HepG2 (cell line): ENCODE data around the gene STIM1. TPM values are rescaled to one million over a fixed set of nuclear protein-coding genes. Genes with fewer than 3 reads are reported as not detected.

Experiments
- ATRX ChIP-seq: sonication (generic); formaldehyde crosslinking; IDR thresholded peaks from 2 replicates; pipeline ENCODE4 v1.4.0; 2020; ENCODE audit warnings: missing genetic modification reagents, borderline replicate concordance
- FOXO1 ChIP-seq: sonication (generic); formaldehyde crosslinking; IDR thresholded peaks from 2 replicates; pipeline ENCODE4 v1.4.0; 2020; ENCODE audit warnings: missing genetic modification reagents
- FOXP4 ChIP-seq: sonication (generic); formaldehyde crosslinking; IDR thresholded peaks from 2 replicates; pipeline ENCODE4 v1.4.0; 2020; ENCODE audit warnings: missing genetic modification reagents
- GRHL1 ChIP-seq: sonication (generic); formaldehyde crosslinking; conservative IDR thresholded peaks from 2 replicates; pipeline ENCODE4 v1.8.0; 2022; ENCODE audit warnings: missing genetic modification reagents
- KDM2A ChIP-seq: sonication (generic); formaldehyde crosslinking; IDR thresholded peaks from 2 replicates; pipeline ENCODE4 v1.4.0; 2020; ENCODE audit warnings: low read depth, missing genetic modification reagents, borderline replicate concordance
- SIN3B ChIP-seq: fragments of 150-350 bp; IDR thresholded peaks from 2 replicates; pipeline ENCODE4 v1.6.1; 2014; ENCODE audit warnings: low read length
- SUZ12 ChIP-seq: fragments of 150-350 bp; IDR thresholded peaks from 2 replicates; pipeline ENCODE4 v1.6.1; 2014; ENCODE audit warnings: low read depth, low read length
- TCF12 ChIP-seq, 2 experiments: fragments of 450-650 bp in 1 of 2; sonication (generic) in 1 of 2; formaldehyde crosslinking in 1 of 2; IDR thresholded peaks; 2 replicates each; pipeline versions ENCODE4 v1.6.1 to v1.8.0; 2017 to 2022; ENCODE audit warnings: antibody characterized with exemption in 1 of 2, mild to moderate bottlenecking in 1 of 2, missing genetic modification reagents in 1 of 2, moderate library complexity in 1 of 2
- TP53 ChIP-seq: sonication (generic); formaldehyde crosslinking; conservative IDR thresholded peaks from 2 replicates; pipeline ENCODE4 v1.4.0; 2020; ENCODE audit warnings: missing genetic modification reagents
- TSC22D2 ChIP-seq: sonication (generic); formaldehyde crosslinking; IDR thresholded peaks from 2 replicates; pipeline ENCODE4 v1.5.1; 2020; ENCODE audit warnings: missing genetic modification reagents, mild to moderate bottlenecking, borderline replicate concordance
- ZMAT3 ChIP-seq: sonication (generic); formaldehyde crosslinking; conservative IDR thresholded peaks from 2 replicates; pipeline ENCODE4 v1.7.0; 2021; ENCODE audit warnings: missing genetic modification reagents
- ZNF124 ChIP-seq: sonication (generic); formaldehyde crosslinking; IDR thresholded peaks from 2 replicates; pipeline ENCODE4 v1.4.0; 2020; ENCODE audit warnings: missing genetic modification reagents
- ZNF276 ChIP-seq: sonication (generic); formaldehyde crosslinking; IDR thresholded peaks from 2 replicates; pipeline ENCODE4 v1.4.0; 2020; ENCODE audit warnings: mild to moderate bottlenecking, low read depth, missing genetic modification reagents
- ZNF280D ChIP-seq: sonication (generic); formaldehyde crosslinking; IDR thresholded peaks from 2 replicates; pipeline ENCODE4 v1.5.1; 2020; ENCODE audit warnings: mild to moderate bottlenecking, missing genetic modification reagents
- ZNF607 ChIP-seq: sonication (generic); formaldehyde crosslinking; IDR thresholded peaks from 2 replicates; pipeline ENCODE4 v1.5.1; 2020; ENCODE audit warnings: missing genetic modification reagents, mild to moderate bottlenecking, borderline replicate concordance
- polyA plus RNA-seq, 8 experiments: library from polyadenylated mRNA; depleted of rRNA in 3 of 8; stranded (reverse) in 7 of 8; unstranded in 1 of 8; fragments of >200 nt; fragmentation: Illumina TruSeq in 4 of 8; extraction: Trizol in 4 of 8; gene quantifications; 2 replicates each; pipeline versions ENCODE4 v1.2.1 to v1.2.3, GENCODE V29; 2011 to 2016; ENCODE audit warnings: low read depth in 4 of 8, missing spikeins in 1 of 8, mixed read lengths in 1 of 8; ENCODE audit not compliant: insufficient read depth in 1 of 8
- total RNA-seq, 5 experiments: library from RNA; depleted of rRNA; stranded (reverse); fragments of >200 nt; fragmentation: Illumina TruSeq; extraction: Trizol; gene quantifications; 2 replicates each; pipeline ENCODE4 v1.2.3, GENCODE V29; 2016; ENCODE audit warnings: low read depth in 1 of 5
- TF ChIP-seq, protein P1 (sequence below): sonication (generic); formaldehyde crosslinking; IDR thresholded peaks from 2 replicates; pipeline ENCODE4 v1.8.0; 2022; ENCODE audit warnings: mild to moderate bottlenecking, missing genetic modification reagents, moderate library complexity

The STIM1 gene
- total and polyA plus RNA-seq, 2 of the 13 experiments (the other 11 are each of a cell fraction or from before 2014, with no cell fraction given): 19.2 to 28.5 TPM

DNA sequence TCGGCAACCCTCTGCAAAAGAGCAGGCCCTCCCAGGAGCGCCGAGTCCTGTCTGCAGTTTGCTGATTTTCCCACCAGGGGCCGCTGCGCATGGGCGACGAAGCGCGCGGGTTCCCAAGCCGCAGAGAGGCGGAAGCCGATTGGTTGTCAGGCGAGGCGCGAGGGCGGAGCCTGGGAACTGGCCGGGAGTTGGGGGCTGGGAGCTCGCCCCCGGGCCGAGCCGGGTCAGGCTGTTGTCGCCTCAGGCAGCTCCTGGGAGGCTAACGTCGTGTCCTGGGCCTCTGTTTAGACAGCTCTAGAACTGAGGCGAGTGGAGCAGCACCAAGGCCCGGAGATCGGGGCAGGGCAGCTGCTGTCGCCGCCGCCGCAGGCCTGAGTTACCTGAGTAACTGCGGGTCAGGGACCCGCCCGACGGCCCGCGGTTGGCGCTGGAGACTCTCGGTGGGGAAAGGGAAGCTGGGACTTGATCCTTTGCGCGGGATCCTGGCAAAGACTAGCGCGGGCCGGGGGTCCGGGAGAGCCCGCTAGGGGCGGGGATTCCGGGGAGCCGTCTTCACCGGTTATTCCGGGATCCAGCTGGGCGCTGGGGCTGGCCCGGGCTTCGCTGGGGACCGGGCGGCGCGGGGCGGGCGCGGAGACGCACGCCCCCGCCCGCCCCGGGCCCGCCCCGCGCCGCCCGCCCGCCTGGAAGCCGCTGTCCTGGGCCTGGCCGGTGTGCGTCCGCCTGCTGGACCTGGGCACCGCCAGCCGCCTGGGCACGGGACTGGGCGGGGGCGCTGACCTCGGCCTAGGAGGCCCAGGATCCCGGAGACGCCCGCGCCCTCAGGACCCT is at the start of gene STIM1 (continued):
- TF ChIP-seq ZNF280D (CRISPR knock-in tag) (no peak), ZNF124 (CRISPR knock-in tag) (0 out of 2 replicates have a peak, but pooled peaks have one; percentile 44), TCF12 (IDR thresholded peaks at IDR 0.05) (no peak), TCF12 (CRISPR knock-in tag; IDR thresholded peaks at IDR 0.05) (no peak), ATRX (CRISPR knock-in tag) (no peak), TSC22D2 (CRISPR knock-in tag) (no peak; the same call in 1 of the 2 replicates), SUZ12 (no peak), KDM2A (CRISPR knock-in tag) (peak; percentile 96), SIN3B (no peak), FOXP4 (peak; percentile 44), ZNF607 (CRISPR knock-in tag) (no peak), GRHL1 (CRISPR knock-in tag) (no peak), ZNF276 (CRISPR knock-in tag) (no peak), FOXO1 (peak; percentile 48; the same call in 1 of the 2 replicates), ZMAT3 (CRISPR knock-in tag) (0 out of 2 replicates have a peak, but pooled peaks have one; percentile 20), TP53 (CRISPR knock-in tag) (peak; percentile 87; the same call in 1 of the 2 replicates)
- TF ChIP-seq, protein P1, sequence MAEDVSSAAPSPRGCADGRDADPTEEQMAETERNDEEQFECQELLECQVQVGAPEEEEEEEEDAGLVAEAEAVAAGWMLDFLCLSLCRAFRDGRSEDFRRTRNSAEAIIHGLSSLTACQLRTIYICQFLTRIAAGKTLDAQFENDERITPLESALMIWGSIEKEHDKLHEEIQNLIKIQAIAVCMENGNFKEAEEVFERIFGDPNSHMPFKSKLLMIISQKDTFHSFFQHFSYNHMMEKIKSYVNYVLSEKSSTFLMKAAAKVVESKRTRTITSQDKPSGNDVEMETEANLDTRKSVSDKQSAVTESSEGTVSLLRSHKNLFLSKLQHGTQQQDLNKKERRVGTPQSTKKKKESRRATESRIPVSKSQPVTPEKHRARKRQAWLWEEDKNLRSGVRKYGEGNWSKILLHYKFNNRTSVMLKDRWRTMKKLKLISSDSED: no peak
